ENCODE measurements around the gene MRPL41. TPM values are rescaled to one million over a fixed set of nuclear protein-coding genes. Genes with fewer than 3 reads are reported as not detected.

The MRPL41 gene
- total and polyA plus RNA-seq, 2 donors (not counting 1 experiment from before 2014, with no cell fraction given): 10.9 to 53.2 TPM

GRCh38 chr9:137538058-137538457, 13.6 kb upstream of the MRPL41 start:
- no peak overlapping the region for H3K27ac ChIP-seq (ENCODE audit: insufficient read depth, low read length)
- H4K20me1 ChIP-seq (ENCODE audit: control insufficient read depth, extremely low read depth, insufficient read depth, low read length): no peaks in the 10 kb centered on the region
- H3K36me3 ChIP-seq (ENCODE audit: control insufficient read depth, insufficient read depth, low read length): no peaks in the 10 kb centered on the region
- no peak overlapping the region for H2AFZ ChIP-seq (ENCODE audit: low read length)
- H3K79me2 ChIP-seq (ENCODE audit: control insufficient read depth, insufficient read depth, low read length): no peaks in the 10 kb centered on the region
- H3K9ac ChIP-seq (ENCODE audit: insufficient read depth, low read length): no peak overlapping the region
- H3K4me1 ChIP-seq (ENCODE audit: control insufficient read depth, extremely low read depth, insufficient read depth, low read length): no peaks in the 10 kb centered on the region
- no peak for DNase-seq (ENCODE audit: low read depth in 2 of 2)
- no peak overlapping the region for H3K4me3 ChIP-seq (replicated peaks in 1 of 4; ENCODE audit: control extremely low read depth in 1 of 4, insufficient read depth in 1 of 4, low read depth in 3 of 4, low read length in 4 of 4)
- TF ChIP-seq CTCF (conservative IDR thresholded peaks at IDR 0.05 in 1 of 2, IDR thresholded peaks at IDR 0.05 in 1 of 2; ENCODE audit: low read depth in 1 of 2, low read length in 2 of 2) (no peak), EZH2 (IDR thresholded peaks at IDR 0.05; ENCODE audit: low read length, missing control alignments) (no peak)
- no peak overlapping the region for H3K4me2 ChIP-seq (ENCODE audit: extremely low read depth, insufficient read depth, low read length)
- H3K9me3 ChIP-seq (ENCODE audit: control insufficient read depth, insufficient read depth, low read depth, low read length): no peaks in the 10 kb centered on the region
- no peaks in the 10 kb centered on the region for H3K27me3 ChIP-seq (ENCODE audit: control insufficient read depth, insufficient read depth, low read length)

- no peak for TF ChIP-seq CTCF (conservative IDR thresholded peaks at IDR 0.05 in 1 of 2, IDR thresholded peaks at IDR 0.05 in 1 of 2; ENCODE audit: low read depth in 1 of 2, low read length in 2 of 2)
- no peak for TF ChIP-seq EZH2 (IDR thresholded peaks at IDR 0.05; ENCODE audit: low read length, missing control alignments)
- H3K9me3 ChIP-seq (ENCODE audit: control insufficient read depth, insufficient read depth, low read depth, low read length): no peaks in the 10 kb centered on the region
- no peak for DNase-seq (ENCODE audit: low read depth in 2 of 2)
- H3K36me3 ChIP-seq (ENCODE audit: control insufficient read depth, insufficient read depth, low read length): no peaks in the 10 kb centered on the region
- no peak overlapping the region for H3K9ac ChIP-seq (ENCODE audit: insufficient read depth, low read length)
- H2AFZ ChIP-seq (ENCODE audit: low read length): no peak overlapping the region
- no peaks in the 10 kb centered on the region for H3K27me3 ChIP-seq (ENCODE audit: control insufficient read depth, insufficient read depth, low read length)
- no peak overlapping the region for H3K27ac ChIP-seq (ENCODE audit: insufficient read depth, low read length)
- H3K4me1 ChIP-seq (ENCODE audit: control insufficient read depth, extremely low read depth, insufficient read depth, low read length): no peaks in the 10 kb centered on the region
- H3K4me3 ChIP-seq (replicated peaks in 1 of 4; ENCODE audit: control extremely low read depth in 1 of 4, insufficient read depth in 1 of 4, low read depth in 3 of 4, low read length in 4 of 4): no peak overlapping the region
- no peaks in the 10 kb centered on the region for H3K79me2 ChIP-seq (ENCODE audit: control insufficient read depth, insufficient read depth, low read length)
- no peak overlapping the region for H3K4me2 ChIP-seq (ENCODE audit: extremely low read depth, insufficient read depth, low read length)
- no peaks in the 10 kb centered on the region for H4K20me1 ChIP-seq (ENCODE audit: control insufficient read depth, extremely low read depth, insufficient read depth, low read length)
Observed at GRCh38 chr9:137540536-137540935, 11.1 kb upstream of the MRPL41 start.

GRCh38 chr9:137542486-137542885, 9.2 kb upstream of the MRPL41 start:
- H3K9me3 ChIP-seq (ENCODE audit: control insufficient read depth, insufficient read depth, low read depth, low read length): no peaks in the 10 kb centered on the region
- DNase-seq (ENCODE audit: low read depth in 2 of 2): no peak
- no peak overlapping the region for H3K4me3 ChIP-seq (replicated peaks in 1 of 4; ENCODE audit: control extremely low read depth in 1 of 4, insufficient read depth in 1 of 4, low read depth in 3 of 4, low read length in 4 of 4)
- no peak overlapping the region for H3K27ac ChIP-seq (ENCODE audit: insufficient read depth, low read length)
- no peaks in the 10 kb centered on the region for H4K20me1 ChIP-seq (ENCODE audit: control insufficient read depth, extremely low read depth, insufficient read depth, low read length)
- H3K9ac ChIP-seq (ENCODE audit: insufficient read depth, low read length): no peak overlapping the region
- TF ChIP-seq CTCF (conservative IDR thresholded peaks at IDR 0.05 in 1 of 2, IDR thresholded peaks at IDR 0.05 in 1 of 2; ENCODE audit: low read depth in 1 of 2, low read length in 2 of 2) (no peak), EZH2 (IDR thresholded peaks at IDR 0.05; ENCODE audit: low read length, missing control alignments) (no peak)
- H2AFZ ChIP-seq (ENCODE audit: low read length): no peak overlapping the region
- H3K79me2 ChIP-seq (ENCODE audit: control insufficient read depth, insufficient read depth, low read length): no peaks in the 10 kb centered on the region
- H3K27me3 ChIP-seq (ENCODE audit: control insufficient read depth, insufficient read depth, low read length): no peaks in the 10 kb centered on the region
- H3K4me1 ChIP-seq (ENCODE audit: control insufficient read depth, extremely low read depth, insufficient read depth, low read length): no peaks in the 10 kb centered on the region
- H3K4me2 ChIP-seq (ENCODE audit: extremely low read depth, insufficient read depth, low read length): no peak overlapping the region
- H3K36me3 ChIP-seq (ENCODE audit: control insufficient read depth, insufficient read depth, low read length): no peaks in the 10 kb centered on the region

All from fibroblast of lung (primary cell).